SU-DHL-6 (cell line): ENCODE results near the gene TXLNG.

Source experiments
- H2AFZ ChIP-seq: fragments of 200-600 bp; sonication (generic); 2 replicates; pipeline ENCODE4 v1.6.1; 2014; ENCODE audit warnings: low read depth, mild to moderate bottlenecking, moderate library complexity, mixed read lengths, antibody characterized with exemption, low read length; ENCODE audit not compliant: severe bottlenecking
- H3F3A ChIP-seq: fragments of 200-600 bp; shearing (Covaris generic); 2 replicates; pipeline ENCODE4 v1.6.0; 2016; ENCODE audit warnings: antibody characterized with exemption, mild to moderate bottlenecking; ENCODE audit not compliant: insufficient read depth
- H3K27ac ChIP-seq: fragments of 200-600 bp; sonication (generic); 2 replicates; pipeline ENCODE4 v1.5.1; 2016; ENCODE audit warnings: low read depth, mild to moderate bottlenecking, low read length, moderate library complexity, mixed read lengths
- H3K27me3 ChIP-seq: fragments of 200-600 bp; sonication (generic), shearing (Covaris generic); 2 replicates; pipeline ENCODE4 v1.6.0; 2014; ENCODE audit warnings: mild to moderate bottlenecking, low read length
- H3K36me3 ChIP-seq: fragments of 200-600 bp; sonication (generic); 2 replicates; pipeline ENCODE4 v1.6.1; 2014; ENCODE audit warnings: mild to moderate bottlenecking, low read length, mixed read lengths
- H3K4me2 ChIP-seq: fragments of 300-600, 200-600 bp; shearing (Covaris generic), sonication (generic); 2 replicates; pipeline ENCODE4 v1.6.0; 2014; ENCODE audit warnings: low read length, low read depth, mild to moderate bottlenecking; ENCODE audit not compliant: poor library complexity, severe bottlenecking
- H3K4me3 ChIP-seq: fragments of 200-600 bp; sonication (generic); 2 replicates; pipeline ENCODE4 v1.5.1; 2014; ENCODE audit warnings: antibody characterized with exemption, low read length, mild to moderate bottlenecking, mixed read lengths; ENCODE audit not compliant: insufficient read depth, poor library complexity, severe bottlenecking
- H3K79me2 ChIP-seq: fragments of 200-600 bp; sonication (generic); 2 replicates; pipeline ENCODE4 v1.6.1; 2014; ENCODE audit warnings: mild to moderate bottlenecking, low read length, moderate library complexity; ENCODE audit not compliant: insufficient read depth
- H3K9ac ChIP-seq: fragments of 200-600 bp; sonication (generic); 2 replicates; pipeline ENCODE4 v1.7.0; 2014; ENCODE audit warnings: mild to moderate bottlenecking, low read length
- H3K9me2 ChIP-seq: fragments of 200-600 bp; sonication (generic); replicated peaks from 2 replicates; pipeline ENCODE4 v1.6.1; 2014; ENCODE audit warnings: low read length; ENCODE audit not compliant: insufficient read depth
- H3K9me3 ChIP-seq: fragments of 200-600 bp; sonication (generic); 2 replicates; pipeline ENCODE4 v1.6.1; 2014; ENCODE audit warnings: low read length, mixed read lengths; ENCODE audit not compliant: insufficient read depth
- H4K20me1 ChIP-seq: fragments of 200-600 bp; sonication (generic); 2 replicates; pipeline ENCODE4 v1.6.1; 2014; ENCODE audit warnings: low read depth, mild to moderate bottlenecking, antibody characterized with exemption, low read length, moderate library complexity, mixed read lengths
- CTCF ChIP-seq: fragments of 200-600 bp; sonication (generic); IDR thresholded peaks from one replicate; pipeline ENCODE4 v1.5.1; 2017; ENCODE audit warnings: antibody characterized with exemption, mild to moderate bottlenecking, low read length, moderate library complexity; ENCODE audit not compliant: insufficient read depth, poor library complexity, severe bottlenecking
- EZH2phosphoT487 ChIP-seq: fragments of 200-600 bp; sonication (generic), shearing (Covaris generic); conservative IDR thresholded peaks from 2 replicates; pipeline ENCODE4 v1.6.1; 2018; ENCODE audit warnings: mild to moderate bottlenecking, antibody characterized with exemption, low read length, moderate library complexity, mixed read lengths

TXLNG gene

GRCh38 chrX:16842684-16843083 is 56.4 kb downstream of the TXLNG start:
- Histone ChIP-seq H3K36me3 (peaks cover 12% of the 10 kb centered on the region; the same call in 1 of the 2 replicates), H3K9ac (no peak overlapping the region), H3K9me2 (no peaks in the 10 kb centered on the region), H4K20me1 (no peaks in the 10 kb centered on the region), H3K9me3 (no peaks in the 10 kb centered on the region), H3F3A (peaks cover 35% of the 10 kb centered on the region; the same call in 1 of the 2 replicates), H3K4me2 (no peak overlapping the region), H3K27me3 (no peaks in the 10 kb centered on the region), H3K79me2 (no peaks in the 10 kb centered on the region), H3K27ac (no peak overlapping the region), H2AFZ (no peak overlapping the region), H3K4me3 (no peak overlapping the region)
- TF ChIP-seq EZH2phosphoT487 (no peak), CTCF (no peak)

- Histone ChIP-seq H3K36me3 (peaks cover 12% of the 10 kb centered on the region; the same call in 1 of the 2 replicates), H3K27ac (no peak overlapping the region)
Measured at GRCh38 chrX:16843208-16843909, 57.1 kb downstream of the TXLNG start.

GRCh38 chrX:16845686-16846085 is 59.4 kb downstream of the TXLNG start:
- TF ChIP-seq EZH2phosphoT487 (no peak), CTCF (no peak)
- H3K9me2 ChIP-seq: no peaks in the 10 kb centered on the region
- no peaks in the 10 kb centered on the region for H4K20me1 ChIP-seq
- peaks cover 35% of the 10 kb centered on the region; the same call in 1 of the 2 replicates for H3F3A ChIP-seq
- no peaks in the 10 kb centered on the region for H3K27me3 ChIP-seq
- no peak overlapping the region for H3K27ac ChIP-seq
- no peak overlapping the region for H2AFZ ChIP-seq
- H3K79me2 ChIP-seq: no peaks in the 10 kb centered on the region
- H3K9ac ChIP-seq: no peak overlapping the region
- no peaks in the 10 kb centered on the region for H3K9me3 ChIP-seq
- H3K4me2 ChIP-seq: no peak overlapping the region
- no peak overlapping the region for H3K4me3 ChIP-seq
- H3K36me3 ChIP-seq: peaks cover 12% of the 10 kb centered on the region; the same call in 1 of the 2 replicates

More at GRCh38 chrX:16843208-16843909, 57.1 kb downstream of the TXLNG start:
- H3K9ac ChIP-seq: no peak overlapping the region
- H3K9me3 ChIP-seq: no peaks in the 10 kb centered on the region
- no peaks in the 10 kb centered on the region for H3K27me3 ChIP-seq
- no peak for TF ChIP-seq CTCF
- H3F3A ChIP-seq: peaks cover 35% of the 10 kb centered on the region; the same call in 1 of the 2 replicates
- no peak overlapping the region for H2AFZ ChIP-seq
- no peaks in the 10 kb centered on the region for H3K9me2 ChIP-seq
- no peaks in the 10 kb centered on the region for H4K20me1 ChIP-seq
- H3K4me3 ChIP-seq: no peak overlapping the region
- H3K79me2 ChIP-seq: no peaks in the 10 kb centered on the region
- no peak overlapping the region for H3K4me2 ChIP-seq
